T-cell (primary cell): ENCODE measurements around the gene SFXN3. TPM values are rescaled to one million over a fixed set of nuclear protein-coding genes. Genes with fewer than 3 reads are reported as not detected.
A peak's percentile ranks its signal among the peaks of the same experiment; 100 is the strongest.

Experiments used
- ATAC-seq, 4 experiments: fragments of 200-7000 bp in 3 of 4; fragments of 150-1000 bp in 1 of 4; cut with Tn5 transposase; replicated peaks in 1 of 4; 1 replicate in 3 of 4; 2 replicates in 1 of 4; pipeline ENCODE4 v1.10.0; 2021; ENCODE audit warnings: moderate library complexity in 3 of 4, mild to moderate bottlenecking in 2 of 4, moderate number of reproducible peaks in 1 of 4
- CTCF ChIA-PET, 2 donors: fragments of 300-600 bp; sonication (Branson Sonifier 250); formaldehyde crosslinking; loops; one replicate each; lab custom pipeline; 2022; ENCODE audit warnings: antibody characterized with exemption in 2 of 2; lab: Charles Lee
- POLR2A ChIA-PET, 2 donors: fragments of 300-600 bp; sonication (Branson Sonifier 250); formaldehyde crosslinking; loops; one replicate each; lab custom pipeline; 2022; ENCODE audit warnings: antibody characterized with exemption in 2 of 2; lab: Charles Lee
- DNase-seq, 35 experiments: peaks; one replicate each; pipeline versions ENCODE4 v3.0.0 to v3.0.0-alpha.2; 2013 to 2023
- H3K27ac ChIP-seq: one replicate; pipeline ENCODE4 v1.5.1; 2013; ENCODE audit warnings: low read length
- H3K27me3 ChIP-seq, 2 experiments: replicated peaks in 1 of 2; 1 replicate in 1 of 2; 2 replicates in 1 of 2; pipeline versions ENCODE4 v1.6.1 to v1.7.0; 2013; ENCODE audit warnings: low read length in 1 of 2, mixed read lengths in 1 of 2; ENCODE audit not compliant: control insufficient read depth in 2 of 2, insufficient read depth in 2 of 2; ENCODE audit errors: extremely low read depth in 1 of 2
- H3K36me3 ChIP-seq, 2 donors: 1 replicate in 1 of 2; 2 replicates in 1 of 2; pipeline versions ENCODE4 v1.6.1 to v1.7.0; 2013; ENCODE audit warnings: low read length in 1 of 2; ENCODE audit not compliant: control insufficient read depth in 2 of 2, insufficient read depth in 1 of 2; ENCODE audit errors: extremely low read depth in 1 of 2
- H3K4me1 ChIP-seq, 2 experiments: 1 replicate in 1 of 2; 2 replicates in 1 of 2; pipeline versions ENCODE4 v1.6.1 to v1.7.0; 2013; ENCODE audit warnings: low read length in 2 of 2, mixed read lengths in 1 of 2; ENCODE audit not compliant: insufficient read depth in 2 of 2, control insufficient read depth in 1 of 2; ENCODE audit errors: extremely low read depth in 1 of 2
- H3K4me3 ChIP-seq, 2 donors: 1 replicate in 1 of 2; 2 replicates in 1 of 2; pipeline versions ENCODE4 v1.5.1 to v1.7.0; 2013; ENCODE audit warnings: mild to moderate bottlenecking in 2 of 2, low read length in 1 of 2, moderate library complexity in 1 of 2; ENCODE audit not compliant: control insufficient read depth in 1 of 2; ENCODE audit errors: extremely low read depth in 1 of 2
- H3K9me3 ChIP-seq: 2 replicates; pipeline ENCODE4 v1.7.0; 2013
- H3K27ac Mint-ChIP-seq, 2 donors: one replicate each; pipeline ENCODE4 v1.8.0; 2020 to 2021; ENCODE audit warnings: mild to moderate bottlenecking in 2 of 2, mixed read lengths in 2 of 2
- H3K27me3 Mint-ChIP-seq, 2 donors: one replicate each; pipeline ENCODE4 v1.8.0; 2021 to 2022; ENCODE audit warnings: mixed read lengths in 2 of 2
- H3K36me3 Mint-ChIP-seq: one replicate; pipeline ENCODE4 v1.8.0; 2021; ENCODE audit warnings: mixed read lengths
- H3K4me1 Mint-ChIP-seq, 3 donors: one replicate each; pipeline ENCODE4 v1.8.0; 2020 to 2022; ENCODE audit warnings: mixed read lengths in 3 of 3, mild to moderate bottlenecking in 1 of 3
- H3K4me3 Mint-ChIP-seq, 3 donors: one replicate each; pipeline ENCODE4 v1.8.0; 2020 to 2022; ENCODE audit warnings: mild to moderate bottlenecking in 3 of 3, mixed read lengths in 3 of 3, moderate library complexity in 3 of 3
- H3K9me3 Mint-ChIP-seq, 3 donors: one replicate each; pipeline ENCODE4 v1.8.0; 2020 to 2022; ENCODE audit warnings: mixed read lengths in 3 of 3
- whole genome bisulfite sequencing: methylation state at CpG from one replicate; pipeline ENCODE4 v1.1.5; 2013; ENCODE audit warnings: missing lambda C conversion rate; ENCODE audit not compliant: insufficient coverage; 5-methylcytosine and 5-hydroxymethylcytosine counted together
- total RNA-seq, 35 experiments: library from RNA in 6 of 35; stranded (reverse) in 6 of 35; fragments of 120-200 nt in 1 of 35; gene quantifications; one replicate each; pipeline versions ENCODE4 v1.2.1 to v1.2.4 and lab custom pipeline; 2013 to 2026

SFXN3 gene
- total RNA-seq, 5 donors from 2014 or later (not counting 1 experiment from before 2014, with no cell fraction given) = 45.2 to 113 (median 91.0) TPM

DNA sequence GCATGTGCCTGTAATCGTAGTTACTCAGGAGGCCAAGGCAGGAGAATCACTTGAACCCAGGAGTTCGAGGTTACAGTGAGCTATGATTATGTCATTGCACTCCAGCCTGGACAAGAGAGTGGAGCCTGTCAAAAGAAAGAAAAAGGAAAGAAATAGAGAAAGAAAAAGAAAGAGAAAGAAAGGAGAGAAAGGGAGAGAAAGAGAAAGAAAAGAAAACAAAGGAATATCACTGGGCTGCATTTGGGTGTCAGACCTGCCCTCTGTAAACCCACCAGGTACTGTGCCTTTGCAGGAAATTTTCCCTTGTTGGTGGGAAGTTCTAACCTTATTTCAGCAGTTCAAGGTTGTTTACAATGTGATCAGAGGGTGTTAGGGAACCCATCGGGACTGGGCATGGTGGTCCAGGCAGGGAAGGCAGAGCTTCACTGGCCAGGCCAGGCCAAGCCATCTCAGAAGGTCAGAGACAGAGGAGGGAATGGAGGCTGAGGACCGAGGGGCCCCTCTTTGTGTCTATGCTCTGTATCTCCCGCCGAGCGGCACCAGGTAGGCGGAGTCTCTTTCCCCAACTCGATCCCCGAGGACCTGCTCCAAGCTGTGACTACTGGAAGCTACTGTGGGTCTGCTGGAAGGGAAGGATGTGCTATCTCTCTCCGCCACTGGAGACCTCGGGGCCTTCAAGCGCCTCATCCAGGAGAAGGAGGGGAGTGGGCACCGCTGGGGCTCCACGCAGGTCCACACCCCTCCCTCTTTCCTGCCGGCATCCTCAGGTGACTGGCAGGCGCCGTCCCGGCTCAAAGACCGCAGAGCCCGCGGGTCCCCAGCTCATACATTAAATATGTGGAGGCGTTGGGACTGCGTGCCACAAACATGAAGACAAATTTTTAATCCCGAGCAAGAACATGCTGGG lies 15.6 kb downstream of the SFXN3 start:
- Mint-ChIP-seq H3K9me3 (no peaks in the 10 kb centered on the region), H3K4me1 (peaks cover 32 to 43% (median 39%) of the 10 kb centered on the region in 3 donors), H3K4me3 (no peak overlapping the region), H3K36me3 (no peaks in the 10 kb centered on the region), H3K27ac (peak overlapping the region in 1 of 2 donors; percentile 32), H3K27me3 (peaks cover 43 to 50% of the 10 kb centered on the region in 2 donors)
- Histone ChIP-seq H3K9me3 (no peaks in the 10 kb centered on the region), H3K36me3 (no peaks in the 10 kb centered on the region), H3K4me3 (no peak overlapping the region), H3K27ac (no peak overlapping the region), H3K4me1 (peaks cover 5 to 33% of the 10 kb centered on the region in 2 experiments), H3K27me3 (peaks cover 21 to 59% of the 10 kb centered on the region in 2 experiments)
- ChIA-PET CTCF (interaction anchor here in 1 of 2 donors (0.6 to 1.8 kb wide), 5 partner anchors 11 to 119 kb away, joined by 3 to 6 read pairs (median 3); no protein-coding TSS in a partner anchor), POLR2A (interaction anchor here in 1 of 2 donors (0.6 kb wide), 1 partner anchor 948 kb away, joined by 3 read pairs; no protein-coding TSS in a partner anchor)
- WGBS = 79% methylated on average over 13 of the region's 25 CpGs
- no peak for DNase-seq
- ATAC-seq = no peak

DNA sequence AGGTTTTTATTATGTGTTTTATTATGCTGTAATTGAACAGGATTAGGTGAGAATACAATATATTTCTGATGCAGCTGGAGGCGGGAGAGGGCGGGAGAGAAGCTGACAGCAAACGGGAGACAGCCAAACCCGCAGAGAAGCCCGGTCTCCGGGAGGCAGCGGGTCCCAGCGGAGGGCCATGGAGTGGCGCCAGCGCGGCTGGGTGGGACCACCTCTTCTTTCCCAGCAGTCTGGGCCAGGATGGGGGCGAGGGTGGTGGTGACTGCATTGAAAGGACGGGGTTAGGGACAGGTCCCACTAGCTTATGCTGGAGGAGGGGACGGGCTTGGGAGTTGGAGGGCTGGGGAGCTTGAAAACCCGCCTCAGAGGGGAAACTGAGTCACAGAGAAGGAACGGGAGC lies 16.2 kb downstream of the SFXN3 start:
- Histone ChIP-seq H3K9me3 (no peaks in the 10 kb centered on the region), H3K36me3 (no peaks in the 10 kb centered on the region), H3K4me1 (peaks cover 2 to 31% of the 10 kb centered on the region in 2 experiments), H3K27ac (no peak overlapping the region), H3K4me3 (no peak overlapping the region), H3K27me3 (peaks cover 21 to 65% of the 10 kb centered on the region in 2 experiments)
- Mint-ChIP-seq H3K27ac (peak overlapping the region in 1 of 2 donors; percentile 32), H3K9me3 (no peaks in the 10 kb centered on the region), H3K4me1 (peaks cover 26 to 37% (median 32%) of the 10 kb centered on the region in 3 donors), H3K36me3 (no peaks in the 10 kb centered on the region), H3K4me3 (no peak overlapping the region), H3K27me3 (peaks cover 43 to 50% of the 10 kb centered on the region in 2 donors)
- 60% methylated on average over 15 of the region's 16 CpGs for WGBS
- ChIA-PET POLR2A (no interaction called here), CTCF (interaction anchor here in 1 of 2 donors (1.0 to 1.8 kb wide), 2 partner anchors 12 to 94 kb away, joined by 3 to 6 read pairs; no protein-coding TSS in a partner anchor)
- DNase-seq (no peak), ATAC-seq (no peak)

DNA sequence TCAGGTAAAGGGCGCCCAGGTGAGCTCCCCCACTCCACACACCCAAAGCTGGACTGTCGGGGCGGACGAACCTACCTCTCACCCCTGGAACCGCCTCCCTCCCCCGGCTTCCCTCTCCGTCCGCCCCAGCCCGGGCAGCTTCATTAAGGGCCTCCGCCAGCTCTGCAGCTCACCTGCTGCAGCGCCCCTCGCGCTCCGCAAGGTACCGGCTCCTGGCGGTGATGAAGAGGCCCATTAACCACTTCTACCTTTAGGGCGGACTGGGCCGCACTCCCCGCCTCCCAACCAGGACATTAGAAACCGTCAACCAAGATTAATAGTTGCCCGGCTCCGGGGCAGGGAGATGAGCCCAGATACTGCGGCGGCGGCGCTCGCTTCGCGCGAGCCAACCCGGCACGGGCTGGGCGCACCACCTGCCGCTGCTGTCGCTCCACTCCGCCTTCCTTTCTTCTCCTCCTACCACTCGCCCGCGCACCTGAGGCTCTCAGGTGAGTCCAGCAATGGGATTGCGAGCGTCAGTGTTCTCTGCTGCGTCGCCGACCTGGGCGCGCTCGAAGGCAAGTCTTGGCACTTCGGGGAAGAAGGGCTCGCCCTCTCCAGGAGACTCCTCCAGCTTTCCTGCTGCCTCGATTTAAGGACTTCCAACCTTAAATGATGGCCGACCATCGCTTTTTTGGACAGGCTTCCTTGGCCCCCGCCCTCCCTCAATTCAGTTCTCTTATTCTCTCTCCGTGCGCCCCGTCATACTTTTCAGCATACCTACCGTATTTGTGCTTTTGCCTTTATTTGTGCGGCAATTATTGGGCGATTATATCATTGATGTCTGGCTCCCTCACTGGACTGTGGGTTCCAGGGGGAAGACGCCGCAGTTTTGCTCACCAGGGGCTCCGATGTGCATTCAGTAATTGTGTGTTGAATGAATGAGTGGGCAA lies 17.2 kb downstream of the SFXN3 start:
- H3K27me3 ChIP-seq = peaks cover 21 to 66% of the 10 kb centered on the region in 2 experiments
- CTCF ChIA-PET = interaction anchor here (1.8 to 3.9 kb wide), 3 partner anchors 11 to 20 kb away, joined by 6 to 42 read pairs (median 20); partner anchors contain the start of gene KAZALD1 (in 1 of the 2)
- DNase-seq (no peak), ATAC-seq (no peak)
- no peak overlapping the region for H3K4me3 Mint-ChIP-seq
- 19% methylated on average over 49 of the region's 62 CpGs for WGBS
- no peak overlapping the region for H3K27ac Mint-ChIP-seq
- H3K4me3 ChIP-seq = no peak overlapping the region
- H3K27ac ChIP-seq = no peak overlapping the region
- POLR2A ChIA-PET = no interaction called here
- H3K36me3 Mint-ChIP-seq = no peaks in the 10 kb centered on the region
- peaks cover 43 to 50% of the 10 kb centered on the region in 2 donors for H3K27me3 Mint-ChIP-seq
- H3K9me3 Mint-ChIP-seq = no peaks in the 10 kb centered on the region
- no peaks in the 10 kb centered on the region for H3K9me3 ChIP-seq
- peaks cover 17 to 27% (median 22%) of the 10 kb centered on the region in 3 donors for H3K4me1 Mint-ChIP-seq
- peaks cover 0 to 22% of the 10 kb centered on the region in 2 experiments for H3K4me1 ChIP-seq
- H3K36me3 ChIP-seq = no peaks in the 10 kb centered on the region

DNA sequence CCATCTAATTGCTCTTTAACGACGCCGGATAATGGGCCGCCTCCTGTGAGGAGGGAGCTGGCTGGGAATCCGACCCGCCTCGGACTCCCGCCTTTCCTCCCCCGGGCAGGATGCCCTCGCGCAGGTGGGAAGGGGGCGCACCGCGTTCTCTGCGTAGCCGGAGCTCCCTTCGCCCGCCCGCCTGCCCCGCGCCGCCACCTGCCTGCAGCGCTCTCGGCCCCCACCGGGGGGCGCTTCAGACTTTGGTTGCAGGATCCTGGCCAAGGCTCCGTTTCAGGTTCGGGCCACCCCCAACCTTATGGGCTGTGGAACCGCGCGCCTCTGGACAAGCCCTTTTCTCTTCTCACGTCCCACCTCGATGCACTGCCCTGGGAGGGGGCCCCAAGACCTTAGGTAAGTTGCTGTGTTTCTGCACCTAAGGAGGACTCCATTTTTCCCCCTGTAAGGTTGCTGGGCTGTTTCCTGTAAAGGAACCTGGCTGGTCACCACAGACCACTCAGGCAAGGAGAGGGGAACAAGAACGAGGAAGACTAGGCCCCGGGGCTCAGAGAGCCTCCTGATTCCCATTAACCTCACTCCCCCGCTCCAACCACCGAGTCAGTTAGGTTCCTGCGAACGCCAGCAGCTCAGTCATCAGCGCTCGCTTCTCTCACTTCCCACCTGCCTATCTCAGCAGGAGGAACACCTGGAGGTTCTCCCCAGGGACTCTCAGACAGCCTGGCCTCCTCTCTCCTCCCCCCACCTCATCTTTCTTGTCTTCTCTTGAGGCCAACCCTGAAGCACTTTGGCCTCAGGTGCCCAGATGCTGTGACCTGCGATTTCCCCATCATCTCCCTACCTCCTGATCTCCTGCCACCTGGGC lies 19.4 kb downstream of the SFXN3 start:
- peaks cover 43 to 50% of the 10 kb centered on the region in 2 donors for H3K27me3 Mint-ChIP-seq
- H3K4me1 Mint-ChIP-seq = peaks cover 12 to 21% (median 18%) of the 10 kb centered on the region in 3 donors
- ChIA-PET CTCF (interaction anchor here (0.6 to 3.9 kb wide), 18 partner anchors 7 to 92 kb away, joined by 3 to 42 read pairs (median 4); partner anchors contain the start of genes KAZALD1 (in 1 of the 2), PDZD7 (in 1 of the 2) and SFXN3 (in 1 of the 2)), POLR2A (interaction anchor here (0.5 to 1.0 kb wide), 3 partner anchors 8 to 747 kb away, joined by 3 to 5 read pairs (median 3); no protein-coding TSS in a partner anchor)
- ATAC-seq (peak; percentile 85 to 93 (median 88)), DNase-seq (peak; percentile 42 to 82 (median 70))
- H3K9me3 ChIP-seq = no peaks in the 10 kb centered on the region
- no peaks in the 10 kb centered on the region for H3K36me3 ChIP-seq
- H3K36me3 Mint-ChIP-seq = no peaks in the 10 kb centered on the region
- peaks cover 0 to 19% of the 10 kb centered on the region in 2 experiments for H3K4me1 ChIP-seq
- peak overlapping the region in 1 of 2 donors; percentile 8 for H3K4me3 ChIP-seq
- H3K9me3 Mint-ChIP-seq = no peaks in the 10 kb centered on the region
- H3K27me3 ChIP-seq = peaks cover 16 to 62% of the 10 kb centered on the region in 2 experiments
- H3K27ac ChIP-seq = no peak overlapping the region
- WGBS = 16% methylated on average over 36 of the region's 42 CpGs
- H3K27ac Mint-ChIP-seq = no peak overlapping the region
- H3K4me3 Mint-ChIP-seq = peak overlapping the region in 1 of 3 donors; percentile 36

DNA sequence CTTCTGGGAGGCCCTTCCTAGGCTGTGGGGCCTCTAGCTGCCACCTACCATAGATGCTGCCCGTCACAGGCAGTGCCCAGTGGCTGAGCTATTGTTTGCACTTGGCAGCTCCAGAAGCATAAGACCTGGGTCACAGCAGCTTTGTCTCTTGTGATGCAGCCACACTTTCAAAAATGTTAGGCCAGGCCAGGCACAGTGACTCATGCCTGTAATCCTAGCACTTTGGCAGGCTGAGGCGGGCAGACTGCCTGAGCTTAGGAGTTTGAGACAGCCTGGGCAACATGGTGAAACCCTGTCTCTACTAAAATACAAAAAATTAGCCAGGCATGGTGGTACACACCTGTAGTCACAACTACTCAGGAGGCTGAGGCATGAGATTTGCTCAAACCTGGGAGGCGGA lies 21.3 kb downstream of the SFXN3 start:
- ChIA-PET CTCF (interaction anchor here (0.6 to 3.9 kb wide), 9 partner anchors 8 to 24 kb away, joined by 3 to 42 read pairs (median 9); partner anchors contain the start of gene KAZALD1 (in 2 of the 2)), POLR2A (no interaction called here)
- H3K27me3 Mint-ChIP-seq = peaks cover 28 to 37% of the 10 kb centered on the region in 2 donors
- WGBS = 100% methylated on average over 3 of the region's 3 CpGs
- Histone ChIP-seq H3K9me3 (no peaks in the 10 kb centered on the region), H3K4me1 (peaks cover 0 to 19% of the 10 kb centered on the region in 2 experiments), H3K27ac (no peak overlapping the region), H3K4me3 (no peak overlapping the region), H3K36me3 (no peaks in the 10 kb centered on the region), H3K27me3 (peaks cover 12 to 52% of the 10 kb centered on the region in 2 experiments)
- H3K4me1 Mint-ChIP-seq = peaks cover 12 to 21% (median 18%) of the 10 kb centered on the region in 3 donors
- H3K4me3 Mint-ChIP-seq = no peak overlapping the region
- no peaks in the 10 kb centered on the region for H3K36me3 Mint-ChIP-seq
- ATAC-seq (no peak), DNase-seq (no peak)
- H3K27ac Mint-ChIP-seq = no peak overlapping the region
- no peaks in the 10 kb centered on the region for H3K9me3 Mint-ChIP-seq
